Activated CD4-positive, alpha-beta T cell treated with anti-CD3 and anti-CD28 coated beads, Interleukin-2, amount 50 U/mL, for 1 hour (primary cell): ENCODE measurements around the gene NUCB1.

ENCODE experiments used
- DNase-seq: peaks from one replicate; pipeline ENCODE4 v3.0.0-alpha.2; 2020

NUCB1 gene

GRCh38 chr19:48938256-48938655 lies 38.1 kb downstream of the NUCB1 start:
- DNase-seq: no peak

- DNase-seq: no peak
These were observed 40.8 kb downstream of the NUCB1 start for GRCh38 chr19:48940902-48941301.

- no peak for DNase-seq
These were observed 43.0 kb downstream of the NUCB1 start for GRCh38 chr19:48943081-48943480.

- no peak for DNase-seq
These were observed 45.3 kb downstream of the NUCB1 start for GRCh38 chr19:48945415-48945814.

- no peak for DNase-seq
These were observed 45.7 kb downstream of the NUCB1 start for GRCh38 chr19:48945817-48946216.

GRCh38 chr19:48946463-48947257 lies 46.5 kb downstream of the NUCB1 start:
- no peak for DNase-seq

- DNase-seq: no peak
These were observed 47.1 kb downstream of the NUCB1 start for GRCh38 chr19:48947258-48947542.

- DNase-seq: no peak
These were observed 50.0 kb downstream of the NUCB1 start for GRCh38 chr19:48950159-48950558.

GRCh38 chr19:48950830-48951519 lies 50.9 kb downstream of the NUCB1 start:
- DNase-seq: no peak

- no peak for DNase-seq
These were observed 53.0 kb downstream of the NUCB1 start for GRCh38 chr19:48953141-48953540.

- DNase-seq: no peak
These were observed 54.0 kb downstream of the NUCB1 start for GRCh38 chr19:48953990-48954594.

- peak; percentile 79 for DNase-seq
These were observed 54.6 kb downstream of the NUCB1 start, which contains the start of gene BAX for GRCh38 chr19:48954595-48955307. Gene BAX (plus strand): TSS chr19:48954875. CDS start chr19:48954929, 54 bp downstream.

GRCh38 chr19:48955308-48955958 lies 55.3 kb downstream of the NUCB1 start:
- no peak for DNase-seq

GRCh38 chr19:48958006-48958405 lies 57.9 kb downstream of the NUCB1 start:
- DNase-seq: no peak

- DNase-seq: no peak
These were observed 59.5 kb downstream of the NUCB1 start for GRCh38 chr19:48959341-48960239.

GRCh38 chr19:48961051-48961649 lies 61.0 kb downstream of the NUCB1 start:
- no peak for DNase-seq

- no peak for DNase-seq
These were observed 61.5 kb downstream of the NUCB1 start for GRCh38 chr19:48961673-48962028.

GRCh38 chr19:48962029-48962848 lies 62.1 kb downstream of the NUCB1 start:
- DNase-seq: peak; percentile 30

- no peak for DNase-seq
These were observed 62.7 kb downstream of the NUCB1 start for GRCh38 chr19:48962849-48963165.

- DNase-seq: peak; percentile 37
These were observed 63.5 kb downstream of the NUCB1 start for GRCh38 chr19:48963371-48964204.
